Measurements from ENCODE around the gene ALPG.
"Not testable (repeated sequence)": the region's sequence is repeated elsewhere in the genome, so short reads cannot be mapped to it uniquely, and the experiment has no call there.

Gene ALPG

DNA sequence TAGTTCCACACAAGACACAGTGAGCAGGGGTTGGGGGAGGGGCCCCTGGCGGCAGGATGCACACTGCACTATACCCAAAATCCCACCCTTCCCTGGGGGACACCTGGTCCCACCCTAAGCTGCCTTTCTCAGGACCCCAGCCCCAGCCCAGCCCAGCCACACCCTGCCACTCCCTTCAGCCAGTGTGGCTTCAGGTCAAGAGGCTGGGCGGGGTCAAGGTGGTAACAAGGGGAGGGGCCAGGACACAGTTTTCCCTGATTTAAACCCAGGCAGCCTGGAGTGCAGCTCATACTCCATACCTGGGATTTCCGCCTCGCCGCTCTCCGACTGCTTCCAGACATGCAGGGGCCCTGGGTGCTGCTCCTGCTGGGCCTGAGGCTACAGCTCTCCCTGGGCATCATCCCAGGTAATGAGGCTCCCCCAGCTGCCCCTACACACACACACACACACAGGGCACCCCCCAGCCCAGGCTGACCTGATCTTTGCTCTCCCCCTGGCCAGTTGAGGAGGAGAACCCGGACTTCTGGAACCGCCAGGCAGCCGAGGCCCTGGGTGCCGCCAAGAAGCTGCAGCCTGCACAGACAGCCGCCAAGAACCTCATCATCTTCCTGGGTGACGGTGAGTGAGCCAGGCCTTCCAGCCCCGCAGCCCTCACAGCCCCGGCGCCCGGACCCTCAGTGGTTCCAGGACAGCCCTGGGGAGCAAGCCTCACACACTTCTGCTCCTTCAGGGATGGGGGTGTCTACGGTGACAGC, at the start of gene ALPG:
ALPG (plus strand) TSS at position 289 of the 755 bp plus-strand sequence; CDS start at position 340, 51 bp downstream.
- no peak for DNase-seq

DNA sequence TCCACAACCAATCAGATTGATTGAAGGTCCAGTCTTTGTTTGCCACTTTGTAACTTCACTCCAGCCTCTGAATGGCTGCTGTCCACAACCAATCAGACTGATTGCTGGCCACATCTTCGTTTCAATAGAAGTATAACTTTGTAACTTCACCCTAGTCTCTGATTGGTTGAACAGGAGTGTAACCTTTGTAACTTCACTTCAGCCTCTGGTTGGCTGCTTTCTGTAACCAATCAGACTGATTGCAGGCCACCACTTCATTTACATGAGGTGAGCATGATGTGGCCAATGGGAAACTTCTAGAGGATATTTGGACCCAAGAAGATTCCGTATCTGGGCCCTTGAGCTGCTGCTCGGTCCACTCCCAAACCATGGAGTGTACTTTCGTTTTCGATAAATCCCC, 45.0 kb upstream of the ALPG start:
- DNase-seq, result no peak

DNA sequence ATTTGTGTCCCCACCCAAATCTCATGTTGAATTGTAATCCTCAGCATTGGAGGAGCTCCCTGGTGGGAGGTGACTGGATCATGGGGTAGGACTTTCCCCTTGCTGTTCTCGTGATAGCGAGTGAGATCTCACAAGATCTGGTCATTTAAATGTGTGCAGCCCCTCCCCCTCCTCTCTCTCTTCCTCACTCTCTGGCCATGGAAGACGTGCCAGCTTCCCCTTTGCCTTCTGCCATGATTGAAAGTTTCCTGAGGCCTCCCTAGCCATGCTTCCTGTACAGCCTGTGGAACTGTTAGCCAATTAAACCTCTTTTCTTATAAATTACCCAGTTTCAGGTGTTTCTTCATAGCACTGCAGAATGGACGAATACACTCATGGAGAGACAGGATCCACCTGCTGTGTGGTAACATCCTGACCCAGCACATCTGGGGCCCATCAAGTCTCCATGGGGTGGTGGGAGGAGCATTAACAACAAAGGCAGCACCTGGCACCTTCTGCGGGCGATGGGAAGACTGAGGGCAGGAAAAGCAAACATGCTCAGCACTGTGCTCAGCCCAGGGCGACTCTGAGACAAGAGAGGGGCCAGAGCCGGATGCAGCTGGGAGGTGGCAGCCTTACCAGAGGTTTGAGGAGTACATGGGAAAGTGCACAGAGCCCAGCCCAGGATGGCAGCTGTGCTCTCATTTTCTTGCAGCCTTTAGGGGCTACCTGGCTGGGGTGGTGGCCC, 44.3 kb upstream of the ALPG start:
- peak; percentile 89 for DNase-seq

DNA sequence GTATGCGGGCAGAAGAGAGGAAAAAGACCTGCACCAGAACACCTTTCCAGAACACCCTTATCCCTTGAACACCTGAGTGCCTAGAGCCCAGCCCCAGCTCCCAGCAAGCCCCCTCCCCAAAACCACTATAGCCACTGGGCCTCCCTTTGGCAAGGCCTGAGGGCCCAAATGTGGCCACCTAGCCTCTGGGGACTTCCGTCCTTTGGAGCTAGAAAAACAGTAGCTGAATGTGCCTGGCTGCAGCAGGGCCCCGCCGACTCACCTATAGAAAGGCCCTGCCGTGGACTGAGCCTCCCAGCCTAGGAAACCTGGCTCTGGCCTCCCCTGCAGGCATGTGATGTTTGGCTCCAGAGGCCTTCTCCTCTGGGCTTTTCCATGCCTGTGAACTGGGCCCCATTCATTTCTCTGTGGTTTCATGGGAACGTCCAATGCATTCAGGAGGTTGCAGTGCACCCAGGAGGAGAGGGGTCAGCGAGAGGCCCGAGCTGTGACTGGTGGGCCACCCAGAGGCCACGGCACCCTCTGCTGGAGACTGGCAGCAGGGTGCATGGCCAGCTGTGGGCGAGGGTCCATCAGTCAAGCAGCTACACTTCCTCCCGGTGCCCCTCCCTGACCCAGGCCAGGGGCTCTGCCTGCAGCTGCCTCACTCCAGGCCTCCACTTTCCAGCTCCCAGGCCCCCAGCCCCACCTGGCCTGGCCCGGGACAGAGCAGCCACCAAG, 43.4 kb upstream of the ALPG start:
- not testable (repeated sequence) for DNase-seq

DNA sequence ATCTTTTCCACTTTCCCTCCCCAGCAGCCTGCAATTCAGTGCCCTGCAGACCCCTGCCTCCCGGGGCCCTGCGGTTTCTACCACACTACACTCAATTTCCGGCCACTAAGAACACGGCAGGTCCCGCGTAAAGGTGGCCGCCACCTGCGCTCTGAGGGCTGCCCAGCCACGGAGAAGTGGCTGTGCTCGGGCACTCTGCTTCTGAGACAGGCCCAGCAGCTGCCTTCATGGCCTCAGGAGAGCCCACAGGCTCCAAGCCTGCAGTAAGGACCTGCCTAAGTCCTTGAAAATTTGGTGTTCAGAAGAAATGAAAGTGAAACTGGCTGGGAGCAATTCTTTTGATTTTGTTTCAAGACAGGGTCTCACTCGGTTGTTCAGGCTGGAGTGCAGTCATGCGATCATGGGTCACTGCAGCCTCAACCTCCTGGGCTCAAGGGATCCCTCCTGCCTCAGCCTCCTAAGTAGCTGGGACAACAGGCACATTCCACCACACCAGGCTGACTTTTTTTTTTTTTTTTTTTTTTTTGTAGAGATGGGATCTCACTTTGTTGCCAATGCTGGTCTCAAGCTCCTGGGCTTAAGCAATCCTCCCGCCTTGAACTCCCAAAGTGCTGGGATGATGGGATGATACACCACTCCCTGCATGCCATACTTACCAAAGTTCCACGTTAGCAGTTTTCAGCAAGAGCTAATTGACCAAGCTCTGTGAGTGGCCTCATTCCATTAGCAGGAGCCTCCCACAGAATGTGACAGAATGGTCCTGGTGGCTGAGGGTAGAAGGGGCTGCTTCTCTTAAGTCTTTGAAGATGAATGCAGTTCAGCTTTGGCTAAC, 42.6 kb upstream of the ALPG start:
- peak; percentile 71 for DNase-seq

DNA sequence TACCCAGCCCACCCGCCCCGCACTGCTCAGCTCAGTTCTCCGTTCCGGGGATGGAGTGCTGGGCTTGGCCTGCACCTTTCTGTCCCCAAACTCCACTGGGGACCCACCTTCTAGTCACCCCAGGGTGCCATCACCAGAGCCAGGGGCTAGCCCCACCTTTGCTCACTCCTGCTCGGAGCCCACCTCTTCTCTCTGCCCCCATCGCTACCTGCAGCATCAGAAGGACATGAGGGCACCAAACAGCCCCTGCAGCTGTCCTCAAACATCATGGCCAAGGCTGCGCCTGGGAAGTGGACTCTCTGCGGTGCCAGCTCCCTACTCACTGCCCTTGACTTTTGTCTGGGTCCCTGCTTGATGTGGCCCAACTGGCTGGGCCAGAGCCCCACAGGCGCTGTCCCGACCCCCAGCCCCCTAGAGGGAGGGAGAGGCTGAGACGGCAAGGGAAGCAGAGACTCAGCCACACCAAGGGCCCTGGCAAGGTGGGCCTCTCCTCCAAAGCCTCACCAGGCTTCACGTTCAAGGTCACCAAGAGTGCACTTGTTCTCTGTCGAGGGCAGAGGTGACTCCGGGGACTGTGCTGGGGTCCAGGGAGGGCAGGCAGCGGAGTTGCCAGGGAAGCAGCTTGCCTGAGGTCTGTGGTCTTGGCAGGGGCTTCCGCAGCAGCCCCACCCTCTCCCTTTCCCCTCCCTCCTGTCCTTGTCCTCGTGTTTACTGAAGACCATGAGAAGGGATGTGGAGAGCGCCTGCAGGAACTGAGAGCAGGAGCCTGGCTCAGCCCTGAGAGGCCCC, 41.6 kb upstream of the ALPG start:
- not testable (repeated sequence) for DNase-seq

DNA sequence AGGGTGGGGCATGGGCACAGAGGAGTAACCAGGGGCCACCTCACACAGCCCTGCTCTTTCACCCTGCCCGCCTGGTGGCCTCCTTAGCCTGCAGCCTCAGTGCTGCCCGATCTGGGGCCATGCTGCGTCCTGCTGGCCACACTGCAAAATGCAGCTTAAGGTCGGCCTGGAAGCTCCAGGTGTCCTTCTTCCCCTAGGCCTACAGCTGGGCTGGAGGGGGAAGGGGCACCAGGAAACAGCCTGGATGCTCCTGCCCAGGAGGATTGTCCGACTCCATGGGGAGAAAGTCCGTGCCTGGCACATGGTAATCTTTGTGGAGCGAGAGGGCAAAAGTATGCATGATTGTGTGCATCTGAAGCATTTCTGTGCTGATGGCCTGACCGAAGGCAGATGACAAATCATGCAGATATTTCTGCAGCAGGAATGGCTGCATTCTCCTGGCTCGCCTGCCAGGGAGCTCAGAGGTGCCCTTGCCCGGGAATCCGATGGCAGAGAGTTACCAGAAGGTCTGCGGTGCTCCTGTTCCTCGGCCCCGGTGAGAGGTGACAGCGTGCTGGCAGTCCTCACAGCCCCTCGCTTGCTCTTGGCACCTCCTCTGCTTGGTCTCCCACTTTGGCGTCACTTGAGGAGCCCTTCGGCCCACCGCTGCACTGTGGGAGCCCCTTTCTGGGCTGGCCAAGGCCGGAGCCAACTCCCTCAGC, 40.9 kb upstream of the ALPG start:
- DNase-seq, result peak; percentile 64

DNA sequence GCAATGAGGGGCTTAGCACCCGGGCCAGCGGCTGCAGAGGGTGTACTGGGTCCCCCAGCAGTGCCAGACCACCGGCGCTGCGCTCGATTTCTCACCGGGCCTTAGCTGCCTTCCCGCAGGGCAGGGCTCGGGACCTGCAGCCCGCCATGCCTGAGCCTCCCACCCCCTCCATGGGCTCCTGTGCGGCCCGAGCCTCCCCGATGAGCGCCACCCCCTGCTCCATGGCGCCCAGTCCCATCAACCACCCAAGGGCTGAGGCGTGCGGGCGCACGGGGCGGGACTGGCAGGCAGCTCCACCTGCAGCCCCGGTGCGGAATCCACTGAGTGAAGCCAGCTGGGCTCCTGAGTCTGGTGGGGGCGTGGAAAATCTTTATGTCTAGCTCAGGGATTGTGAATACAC, 40.2 kb upstream of the ALPG start:
- DNase-seq, result not testable (repeated sequence)

DNA sequence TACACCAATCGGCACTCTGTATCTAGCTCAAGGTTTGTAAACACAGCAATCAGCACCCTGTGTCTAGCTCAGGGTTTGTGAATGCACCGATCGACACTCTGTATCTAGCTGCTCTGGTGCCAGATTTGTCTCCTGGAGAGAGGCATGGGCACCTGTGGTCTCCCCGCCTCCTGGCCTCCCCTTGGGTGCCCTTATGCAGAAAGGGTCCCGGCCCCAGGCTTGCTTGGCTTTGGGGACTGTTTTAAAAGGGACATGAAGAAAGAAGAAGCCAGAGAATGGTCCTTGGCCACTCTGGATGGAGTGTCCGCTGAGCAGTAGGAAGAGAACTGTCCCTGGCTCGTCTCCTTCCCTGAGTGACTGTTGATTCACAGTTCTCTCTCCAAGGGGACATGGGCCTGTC, 39.6 kb upstream of the ALPG start:
- DNase-seq, result no peak

DNA sequence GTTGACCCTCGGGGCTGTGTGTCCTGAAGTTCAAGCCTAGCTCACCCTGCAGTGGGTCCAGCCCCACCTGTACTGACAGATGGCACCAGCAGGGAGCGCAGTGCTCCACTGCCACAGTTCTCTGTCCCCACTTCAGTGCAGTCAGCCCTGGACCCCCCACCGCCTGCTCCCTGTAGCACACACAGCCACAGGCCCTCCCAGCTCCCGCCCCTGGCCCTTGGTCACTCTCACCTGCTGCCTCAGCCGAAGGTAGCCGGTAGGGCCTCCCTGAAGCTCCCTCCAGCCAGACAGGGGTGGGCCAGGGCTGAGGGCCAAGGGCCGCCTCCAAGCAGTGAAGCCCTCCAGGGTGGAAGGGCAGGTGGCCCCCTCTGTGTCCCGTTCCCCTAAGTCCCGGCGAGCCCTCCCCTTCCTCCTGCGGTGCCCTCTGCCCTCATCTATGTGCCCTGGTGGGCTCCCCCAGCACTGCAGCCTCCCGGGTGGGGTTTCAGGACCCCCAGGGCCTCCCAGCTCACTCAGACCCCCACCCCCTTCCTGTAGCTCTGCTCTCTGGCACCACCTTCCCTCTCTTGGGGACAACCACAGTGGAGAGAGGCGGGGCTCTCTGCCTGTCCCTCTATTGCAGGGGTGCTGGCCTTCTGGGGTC, 38.9 kb upstream of the ALPG start:
- no peak for DNase-seq

DNA sequence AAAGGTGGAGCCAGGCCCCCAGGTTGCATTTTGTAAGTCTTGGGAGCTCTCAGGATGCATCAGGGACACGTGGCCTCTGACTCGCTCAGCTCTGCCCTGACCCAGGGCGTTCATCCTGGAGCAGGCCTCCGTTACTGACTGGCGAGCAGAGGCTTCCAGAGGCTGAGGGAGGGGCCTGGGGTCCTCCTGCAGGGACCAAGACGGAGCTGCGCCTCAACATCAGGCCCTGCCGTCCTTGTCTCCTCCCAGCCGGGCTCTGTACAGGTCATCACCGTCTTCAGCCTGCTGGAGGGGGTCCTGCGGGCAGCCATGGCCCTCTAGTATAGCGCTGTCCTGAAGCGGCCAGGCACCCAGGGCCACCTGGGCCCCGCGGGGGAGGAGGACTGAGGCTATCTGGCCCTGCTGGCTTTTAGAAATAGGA, 38.3 kb upstream of the ALPG start:
- DNase-seq, result no peak

DNA sequence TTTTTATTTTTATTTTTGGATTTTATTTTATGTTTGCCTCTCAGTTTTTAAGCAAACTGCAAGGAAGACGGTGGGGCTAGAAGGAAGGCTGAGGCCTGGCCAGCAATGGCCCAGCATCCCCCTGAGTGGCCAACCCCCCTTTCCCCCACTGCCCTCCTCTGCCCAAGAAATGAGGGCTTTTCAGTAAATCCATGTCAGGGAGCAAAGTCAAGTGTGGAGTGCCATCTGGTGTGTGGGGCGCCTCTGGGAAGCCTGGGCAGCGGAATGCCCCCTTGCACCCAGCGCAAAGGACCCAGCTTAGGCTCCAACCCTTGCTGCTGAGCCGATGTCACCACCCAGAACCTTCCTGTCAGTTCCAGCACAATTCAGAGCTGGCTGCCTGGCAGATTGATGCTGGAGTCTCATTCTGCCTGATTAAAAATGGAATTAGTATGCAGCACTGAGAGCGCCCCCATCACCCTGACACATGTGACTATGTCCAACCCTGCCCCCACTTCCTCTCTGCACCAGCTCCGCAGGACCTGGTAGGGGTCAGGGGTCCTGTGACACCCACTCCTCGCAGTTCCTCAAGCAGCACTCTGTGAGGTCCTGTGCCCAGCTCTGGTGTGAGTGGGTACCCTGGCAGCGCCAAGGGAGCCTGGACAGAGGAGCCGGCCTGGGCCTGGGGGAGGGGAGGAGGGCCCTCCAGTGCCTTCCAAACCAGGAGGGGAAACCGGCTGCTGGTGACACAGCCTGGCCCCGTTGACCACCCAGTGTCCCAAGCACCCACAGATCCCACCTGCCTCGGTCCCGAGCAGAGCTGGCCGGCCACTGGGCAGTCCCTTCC, 37.3 kb upstream of the ALPG start:
- no peak for DNase-seq

DNA sequence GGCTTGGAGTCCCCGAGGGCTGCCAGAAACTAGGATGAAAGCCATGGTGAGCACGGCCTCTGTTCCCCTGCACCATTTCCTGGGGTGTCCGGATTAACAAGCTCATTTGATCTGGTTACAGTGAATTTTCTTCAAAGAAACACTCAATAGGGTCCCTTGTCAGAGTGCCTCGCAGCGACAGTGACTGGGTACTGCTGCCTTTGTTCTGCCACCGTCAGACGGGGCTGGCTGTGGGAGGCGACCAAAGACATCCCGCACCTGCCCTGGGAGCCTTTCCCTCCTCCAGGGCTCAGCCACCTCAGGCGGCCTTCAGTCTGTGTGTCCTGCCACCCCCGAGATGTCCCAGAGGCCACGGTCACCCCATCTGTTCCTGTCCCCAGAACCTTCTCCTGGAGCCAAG, 36.6 kb upstream of the ALPG start:
- DNase-seq, result not testable (repeated sequence)

DNA sequence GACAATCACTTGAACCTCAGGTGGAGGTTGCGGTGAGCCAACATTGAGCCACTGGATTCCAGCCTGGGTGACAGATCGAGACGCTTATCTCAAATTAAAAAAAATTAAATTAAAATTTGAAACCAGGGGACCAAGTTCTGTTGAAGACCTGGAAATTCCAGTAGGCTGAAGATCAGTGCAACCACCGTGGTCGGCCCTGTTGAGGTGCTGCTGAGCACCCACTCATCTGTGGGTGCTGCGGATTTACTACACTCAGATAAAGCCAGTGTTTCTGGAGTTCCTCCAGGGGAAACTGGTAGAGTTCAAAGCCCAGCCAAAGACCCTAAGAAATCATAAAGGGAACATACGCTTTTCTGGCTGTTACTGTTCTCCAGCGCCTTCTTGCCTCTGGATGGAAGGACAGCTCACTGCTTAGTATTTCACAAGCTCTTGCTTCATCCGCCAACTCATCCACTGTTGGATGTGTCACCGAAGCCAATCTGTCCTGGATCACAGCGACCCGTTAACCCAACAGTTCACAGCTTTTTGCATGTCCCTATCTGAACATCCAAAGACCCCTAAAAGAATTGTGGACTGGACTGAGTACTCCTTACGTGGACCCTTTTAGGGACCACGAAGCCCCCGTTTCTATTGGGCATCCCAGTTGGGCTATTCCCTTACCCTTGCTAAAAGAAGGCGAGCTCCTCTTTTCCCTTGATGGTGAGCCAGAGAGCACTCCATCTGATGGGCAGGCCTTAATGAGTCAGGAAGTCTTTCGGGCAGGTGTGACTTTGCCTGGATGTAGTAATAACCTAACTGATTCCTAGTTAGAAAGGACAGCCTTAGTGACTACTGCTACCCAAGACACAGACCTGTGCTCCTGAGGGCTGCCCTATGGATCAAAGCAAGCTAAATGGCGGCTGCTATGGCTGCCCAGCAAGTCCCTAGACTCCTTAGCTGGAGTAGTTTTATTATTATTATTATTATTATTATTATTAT, 34.1 kb upstream of the ALPG start:
- DNase-seq, result no peak

DNA sequence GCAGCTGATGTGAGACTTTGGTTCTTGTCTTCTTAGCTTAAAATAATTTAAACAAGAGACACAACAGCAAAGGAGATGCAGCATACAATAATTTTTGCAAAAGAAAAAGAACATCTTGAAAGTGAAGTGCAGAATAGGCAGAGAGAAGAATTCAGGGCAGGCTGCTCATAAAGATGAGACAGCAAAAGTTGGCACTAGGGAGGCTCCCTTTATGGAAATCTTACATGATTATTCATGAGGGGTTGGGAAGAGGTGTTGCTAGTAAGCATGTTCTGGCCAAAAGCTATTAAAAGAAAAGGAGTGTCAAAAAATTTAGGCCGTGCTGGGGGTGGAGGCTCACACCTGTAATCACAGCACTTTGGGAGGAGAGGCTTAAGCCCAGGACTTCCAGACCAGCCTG, 32.3 kb upstream of the ALPG start:
- DNase-seq, result no peak

DNA sequence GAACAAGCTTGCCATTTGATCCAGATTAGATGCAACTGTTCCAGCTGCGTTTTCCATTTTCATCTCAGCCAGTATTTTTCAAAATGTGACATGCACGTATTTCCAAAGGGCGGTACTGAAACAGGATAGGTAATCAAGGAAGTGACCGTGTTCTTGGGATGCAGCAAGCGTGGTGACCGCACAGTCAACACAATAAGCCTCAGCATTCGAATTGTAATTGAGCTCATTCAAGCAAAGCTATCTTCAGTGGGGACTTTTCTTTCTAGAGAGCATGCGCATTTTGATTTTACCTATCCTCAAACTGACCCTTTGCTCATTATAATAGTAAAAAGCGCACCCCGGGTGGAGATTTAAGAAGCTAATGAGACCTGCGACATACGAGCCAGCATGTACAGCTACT, 31.5 kb upstream of the ALPG start:
- no peak for DNase-seq

DNA sequence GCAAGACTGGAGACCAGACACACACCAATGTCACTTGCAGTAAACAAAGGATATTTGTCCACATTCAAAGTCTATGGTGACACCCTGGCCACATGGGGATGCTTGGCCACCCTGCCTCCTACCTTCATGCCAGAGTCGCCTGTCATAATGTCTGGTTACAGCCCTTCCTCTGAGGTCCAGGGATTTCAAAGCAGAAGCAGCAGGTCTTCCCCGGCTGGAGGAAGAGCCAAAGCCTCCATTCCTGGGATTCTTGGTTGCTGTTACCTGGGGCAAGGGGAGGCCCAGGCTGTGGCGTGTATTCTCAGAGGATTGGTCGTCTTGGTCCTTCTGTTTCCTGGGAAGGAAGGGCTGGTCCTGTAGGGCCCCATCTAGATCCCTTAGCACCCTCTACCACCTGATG, 30.4 kb upstream of the ALPG start:
- no peak for DNase-seq

DNA sequence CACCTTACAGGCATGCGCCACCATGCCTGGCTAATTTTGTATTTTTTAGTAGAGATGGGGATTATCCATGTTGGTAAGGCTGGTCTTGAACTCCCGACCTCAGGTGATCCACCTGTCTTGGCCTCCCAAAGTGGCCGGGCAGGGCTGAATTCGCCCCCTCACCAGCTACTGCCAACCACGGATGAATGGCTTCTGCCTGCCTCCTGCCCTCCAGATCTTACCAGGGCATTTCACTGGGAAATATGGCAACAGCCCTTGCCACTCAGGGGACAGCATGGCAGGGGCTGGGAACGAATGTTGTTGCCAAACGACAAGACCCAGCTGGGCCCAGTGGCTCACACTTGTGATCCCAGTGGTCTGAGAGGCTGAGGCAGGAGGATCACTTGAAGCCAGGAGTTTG, 29.9 kb upstream of the ALPG start:
- DNase-seq, result no peak

DNA sequence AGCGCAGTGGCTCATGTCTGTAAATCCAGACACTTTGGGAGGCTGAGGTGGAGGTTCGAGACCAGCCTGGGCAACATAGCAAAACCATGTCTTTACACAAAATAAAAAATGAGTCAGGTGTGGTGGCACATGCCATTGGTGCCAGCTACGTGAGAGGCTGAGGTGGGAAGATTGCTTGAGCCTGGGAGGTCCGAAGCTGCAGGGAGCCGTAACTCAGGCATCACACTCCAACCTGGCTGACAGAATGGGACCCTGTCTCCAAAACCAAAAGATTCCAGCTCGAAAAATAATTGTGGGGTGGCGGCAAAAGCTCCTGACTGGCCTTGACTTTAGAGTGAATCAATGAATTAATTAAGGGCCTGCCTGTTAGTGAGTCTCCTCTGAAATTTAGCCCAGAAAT, 29.3 kb upstream of the ALPG start:
- DNase-seq, result no peak
